ENCODE results near the gene VSTM2B. TPM values are rescaled to one million over a fixed set of nuclear protein-coding genes. Genes with fewer than 3 reads are reported as not detected.

The VSTM2B gene
- polyA plus RNA-seq, 1 donor (not counting 4 experiments of a cell fraction or from before 2014, with no cell fraction given), result not detected

GRCh38 chr19:29511768-29512167, 14.0 kb upstream of the VSTM2B start:
- Histone ChIP-seq H3K27me3 (ENCODE audit: control insufficient read depth, extremely low read depth, insufficient read depth, low read length) (no peaks in the 10 kb centered on the region), H2AFZ (ENCODE audit: control insufficient read depth, low read length) (no peak overlapping the region), H3K36me3 (ENCODE audit: control insufficient read depth in 2 of 2, extremely low read depth in 1 of 2, insufficient read depth in 2 of 2, low read length in 2 of 2) (no peaks in the 10 kb centered on the region), H4K20me1 (ENCODE audit: control insufficient read depth, extremely low read depth, insufficient read depth, low read length) (no peaks in the 10 kb centered on the region), H3K4me3 (ENCODE audit: control insufficient read depth in 2 of 3, extremely low read depth in 1 of 3, insufficient read depth in 2 of 3, low read depth in 1 of 3, low read length in 3 of 3) (no peak overlapping the region), H3K4me1 (ENCODE audit: control insufficient read depth, extremely low read depth, insufficient read depth, low read length) (no peaks in the 10 kb centered on the region), H3K79me2 (ENCODE audit: control insufficient read depth, insufficient read depth, low read length) (no peaks in the 10 kb centered on the region), H3K4me2 (ENCODE audit: control insufficient read depth, extremely low read depth, insufficient read depth, low read depth, low read length) (no peak overlapping the region), H3K27ac (ENCODE audit: control insufficient read depth, insufficient read depth, low read length) (no peak overlapping the region), H3K9me1 (ENCODE audit: control insufficient read depth, extremely low read depth, insufficient read depth, low read length) (no peaks in the 10 kb centered on the region), H3K9ac (ENCODE audit: control insufficient read depth, extremely low read depth, insufficient read depth, low read length) (no peak overlapping the region), H3K9me3 (ENCODE audit: control insufficient read depth, low read depth, low read length) (peaks cover 7% of the 10 kb centered on the region)
- DNase-seq (ENCODE audit: low read depth, low spot score), result no peak
- FAIRE-seq, result no peak
- TF ChIP-seq EZH2 (IDR thresholded peaks at IDR 0.05; ENCODE audit: low read length), result no peak
- dilution Hi-C loops (cut with MboI; ENCODE audit: extremely low pct_ligation_motif_present, low sequenced_read_pairs), result no loop called here

- DNase-seq (ENCODE audit: low read depth, low spot score) (no peak), FAIRE-seq (no peak)
- H3K27ac ChIP-seq (ENCODE audit: control insufficient read depth, insufficient read depth, low read length), result no peak overlapping the region
- no peaks in the 10 kb centered on the region for H3K36me3 ChIP-seq (ENCODE audit: control insufficient read depth in 2 of 2, extremely low read depth in 1 of 2, insufficient read depth in 2 of 2, low read length in 2 of 2)
- no peaks in the 10 kb centered on the region for H3K79me2 ChIP-seq (ENCODE audit: control insufficient read depth, insufficient read depth, low read length)
- no peaks in the 10 kb centered on the region for H3K9me1 ChIP-seq (ENCODE audit: control insufficient read depth, extremely low read depth, insufficient read depth, low read length)
- TF ChIP-seq CTCF (optimal IDR thresholded peaks at IDR 0.05 in 1 of 3, IDR thresholded peaks at IDR 0.05 in 1 of 3, conservative IDR thresholded peaks at IDR 0.05 in 1 of 3; ENCODE audit: extremely low read depth in 1 of 3, insufficient read depth in 2 of 3, low read length in 3 of 3) (no peak), EZH2 (IDR thresholded peaks at IDR 0.05; ENCODE audit: low read length) (no peak)
- H2AFZ ChIP-seq (ENCODE audit: control insufficient read depth, low read length), result no peak overlapping the region
- H3K4me2 ChIP-seq (ENCODE audit: control insufficient read depth, extremely low read depth, insufficient read depth, low read depth, low read length), result no peak overlapping the region
- no peak overlapping the region for H3K9ac ChIP-seq (ENCODE audit: control insufficient read depth, extremely low read depth, insufficient read depth, low read length)
- peaks cover 2% of the 10 kb centered on the region for H3K9me3 ChIP-seq (ENCODE audit: control insufficient read depth, low read depth, low read length)
- H3K4me1 ChIP-seq (ENCODE audit: control insufficient read depth, extremely low read depth, insufficient read depth, low read length), result no peaks in the 10 kb centered on the region
- H4K20me1 ChIP-seq (ENCODE audit: control insufficient read depth, extremely low read depth, insufficient read depth, low read length), result no peaks in the 10 kb centered on the region
- dilution Hi-C loops (cut with MboI; ENCODE audit: extremely low pct_ligation_motif_present, low sequenced_read_pairs), result no loop called here
- no peak overlapping the region for H3K4me3 ChIP-seq (ENCODE audit: control insufficient read depth in 2 of 3, extremely low read depth in 1 of 3, insufficient read depth in 2 of 3, low read depth in 1 of 3, low read length in 3 of 3)
- no peaks in the 10 kb centered on the region for H3K27me3 ChIP-seq (ENCODE audit: control insufficient read depth, extremely low read depth, insufficient read depth, low read length)
Measured at GRCh38 chr19:29512748-29513147, 13.0 kb upstream of the VSTM2B start.

GRCh38 chr19:29514525-29515232, 11.1 kb upstream of the VSTM2B start:
- Histone ChIP-seq H2AFZ (ENCODE audit: control insufficient read depth, low read length) (no peak overlapping the region), H3K36me3 (ENCODE audit: control insufficient read depth in 2 of 2, extremely low read depth in 1 of 2, insufficient read depth in 2 of 2, low read length in 2 of 2) (no peaks in the 10 kb centered on the region), H3K4me1 (ENCODE audit: control insufficient read depth, extremely low read depth, insufficient read depth, low read length) (no peaks in the 10 kb centered on the region), H3K4me3 (ENCODE audit: control insufficient read depth in 2 of 3, extremely low read depth in 1 of 3, insufficient read depth in 2 of 3, low read depth in 1 of 3, low read length in 3 of 3) (no peak overlapping the region), H3K27me3 (ENCODE audit: control insufficient read depth, extremely low read depth, insufficient read depth, low read length) (no peaks in the 10 kb centered on the region), H3K27ac (ENCODE audit: control insufficient read depth, insufficient read depth, low read length) (no peak overlapping the region), H3K9me3 (ENCODE audit: control insufficient read depth, low read depth, low read length) (no peaks in the 10 kb centered on the region), H3K9ac (ENCODE audit: control insufficient read depth, extremely low read depth, insufficient read depth, low read length) (no peak overlapping the region), H3K9me1 (ENCODE audit: control insufficient read depth, extremely low read depth, insufficient read depth, low read length) (no peaks in the 10 kb centered on the region), H3K4me2 (ENCODE audit: control insufficient read depth, extremely low read depth, insufficient read depth, low read depth, low read length) (no peak overlapping the region), H3K79me2 (ENCODE audit: control insufficient read depth, insufficient read depth, low read length) (no peaks in the 10 kb centered on the region), H4K20me1 (ENCODE audit: control insufficient read depth, extremely low read depth, insufficient read depth, low read length) (no peaks in the 10 kb centered on the region)
- no peak for FAIRE-seq
- DNase-seq (ENCODE audit: low read depth, low spot score), result no peak
- no peak for TF ChIP-seq EZH2 (IDR thresholded peaks at IDR 0.05; ENCODE audit: low read length)
- TF ChIP-seq CTCF (optimal IDR thresholded peaks at IDR 0.05 in 1 of 3, IDR thresholded peaks at IDR 0.05 in 1 of 3, conservative IDR thresholded peaks at IDR 0.05 in 1 of 3; ENCODE audit: extremely low read depth in 1 of 3, insufficient read depth in 2 of 3, low read length in 3 of 3), result no peak
- dilution Hi-C loops (cut with MboI; ENCODE audit: extremely low pct_ligation_motif_present, low sequenced_read_pairs), result no loop called here
